ENCODE measurements around the gene EYS.

EYS gene

GRCh38 chr6:63677282-63677681 is 2029.7 kb downstream of the EYS start:
- DNase-seq = no peak

GRCh38 chr6:63676412-63677114 is 2030.5 kb downstream of the EYS start:
- DNase-seq = no peak

GRCh38 chr6:63675138-63675537 is 2031.9 kb downstream of the EYS start:
- no peak for DNase-seq

GRCh38 chr6:63674635-63675034 is 2032.4 kb downstream of the EYS start:
- no peak for DNase-seq

- DNase-seq = no peak
These were observed 2033.3 kb downstream of the EYS start for GRCh38 chr6:63673692-63674091.

- DNase-seq = no peak
These were observed 2034.4 kb downstream of the EYS start for GRCh38 chr6:63672582-63673129.

GRCh38 chr6:63671098-63671754 is 2035.8 kb downstream of the EYS start:
- no peak for DNase-seq

Measured in CD4-positive, alpha-beta T cell treated with Interleukin-6 for 4 hours (primary cell).